ENCODE results near the gene FLCN. TPM values are rescaled to one million over a fixed set of nuclear protein-coding genes. Genes with fewer than 3 reads are reported as not detected.
A peak's percentile ranks its signal among the peaks of the same experiment; 100 is the strongest.

The FLCN gene
- total RNA-seq, 3 donors from 2014 or later = 52.8 to 64.5 (median 57.1) TPM

DNA sequence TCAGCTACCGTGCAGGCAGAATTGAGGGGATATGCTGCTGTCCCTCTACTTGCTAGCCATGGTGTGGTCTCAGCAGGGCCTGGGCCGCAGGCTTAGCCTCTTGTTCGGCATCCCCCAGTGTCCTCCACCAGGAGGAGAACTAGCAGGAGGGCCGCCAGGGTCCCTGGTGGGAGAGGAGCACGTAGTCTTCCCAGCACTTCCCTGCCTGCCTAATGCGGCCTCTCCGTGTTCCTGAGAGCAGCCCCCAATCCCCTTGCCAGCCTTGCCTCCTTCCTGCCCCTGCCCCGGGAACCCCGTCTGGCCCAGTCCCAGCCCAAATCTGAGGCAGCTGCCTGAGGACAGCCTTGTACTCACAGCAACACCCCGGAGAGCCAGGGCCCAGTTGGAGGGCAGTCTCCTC lies 69.0 kb downstream of the FLCN start:
- TF ChIP-seq, protein P1, sequence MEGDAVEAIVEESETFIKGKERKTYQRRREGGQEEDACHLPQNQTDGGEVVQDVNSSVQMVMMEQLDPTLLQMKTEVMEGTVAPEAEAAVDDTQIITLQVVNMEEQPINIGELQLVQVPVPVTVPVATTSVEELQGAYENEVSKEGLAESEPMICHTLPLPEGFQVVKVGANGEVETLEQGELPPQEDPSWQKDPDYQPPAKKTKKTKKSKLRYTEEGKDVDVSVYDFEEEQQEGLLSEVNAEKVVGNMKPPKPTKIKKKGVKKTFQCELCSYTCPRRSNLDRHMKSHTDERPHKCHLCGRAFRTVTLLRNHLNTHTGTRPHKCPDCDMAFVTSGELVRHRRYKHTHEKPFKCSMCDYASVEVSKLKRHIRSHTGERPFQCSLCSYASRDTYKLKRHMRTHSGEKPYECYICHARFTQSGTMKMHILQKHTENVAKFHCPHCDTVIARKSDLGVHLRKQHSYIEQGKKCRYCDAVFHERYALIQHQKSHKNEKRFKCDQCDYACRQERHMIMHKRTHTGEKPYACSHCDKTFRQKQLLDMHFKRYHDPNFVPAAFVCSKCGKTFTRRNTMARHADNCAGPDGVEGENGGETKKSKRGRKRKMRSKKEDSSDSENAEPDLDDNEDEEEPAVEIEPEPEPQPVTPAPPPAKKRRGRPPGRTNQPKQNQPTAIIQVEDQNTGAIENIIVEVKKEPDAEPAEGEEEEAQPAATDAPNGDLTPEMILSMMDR (IDR thresholded peaks at IDR 0.05) = no peak
- intact Hi-C loops (cut with DNase I, micrococcal nuclease) = no loop called here
- no peaks in the 10 kb centered on the region for H3K4me1 ChIP-seq (ENCODE audit: low read depth)
- no peak overlapping the region for H3K4me3 ChIP-seq
- no peaks in the 10 kb centered on the region for H3K9me3 ChIP-seq
- ATAC-seq = no peak
- no peak for DNase-seq
- H3K36me3 ChIP-seq (ENCODE audit: low read depth) = peaks cover 3% of the 10 kb centered on the region

DNA sequence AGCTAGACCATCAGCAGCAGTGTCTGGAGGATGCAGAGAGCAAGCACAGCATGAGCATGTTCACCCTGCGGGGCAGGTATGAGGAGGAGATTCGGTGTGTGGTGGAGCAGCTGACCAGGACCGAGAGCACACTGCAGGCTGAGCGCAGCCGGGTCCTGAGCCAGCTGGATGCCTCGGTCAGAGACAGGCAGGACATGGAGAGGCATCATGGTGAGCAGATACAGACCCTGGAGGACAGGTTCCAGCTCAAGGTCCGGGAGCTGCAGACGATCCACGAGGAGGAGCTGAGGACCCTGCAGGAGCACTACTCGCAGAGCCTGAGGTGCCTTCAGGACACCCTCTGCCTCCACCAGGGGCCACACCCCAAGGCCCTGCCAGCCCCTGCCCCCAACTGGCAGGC lies 69.6 kb downstream of the FLCN start:
- Histone ChIP-seq H3K36me3 (ENCODE audit: low read depth) (no peaks in the 10 kb centered on the region), H3K4me1 (ENCODE audit: low read depth) (no peaks in the 10 kb centered on the region), H3K9me3 (no peaks in the 10 kb centered on the region), H3K4me3 (no peak overlapping the region)
- intact Hi-C loops (cut with DNase I, micrococcal nuclease) = no loop called here
- no peak for ATAC-seq
- TF ChIP-seq, protein P1 (IDR thresholded peaks at IDR 0.05) = no peak
- no peak for DNase-seq

DNA sequence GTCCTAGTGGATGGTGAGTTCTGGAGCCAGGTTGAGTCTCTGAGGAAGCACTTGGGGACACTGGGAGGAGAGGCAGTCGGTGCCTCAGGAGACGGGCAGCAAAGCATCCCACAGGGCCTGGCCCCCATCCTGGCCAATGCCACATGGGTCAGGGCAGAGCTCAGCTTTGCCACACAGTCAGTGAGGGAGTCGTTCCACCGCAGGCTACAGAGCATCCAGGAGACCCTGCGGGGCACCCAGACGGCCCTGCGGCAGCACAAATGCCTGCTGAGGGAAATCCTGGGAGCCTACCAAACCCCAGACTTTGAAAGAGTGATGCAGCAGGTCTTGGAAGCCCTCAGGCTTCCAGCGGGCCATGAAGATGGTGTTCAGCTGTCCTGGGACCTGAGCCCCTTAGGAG lies 70.5 kb downstream of the FLCN start:
- intact Hi-C loops (cut with DNase I, micrococcal nuclease) = no loop called here
- Histone ChIP-seq H3K4me3 (no peak overlapping the region), H3K4me1 (ENCODE audit: low read depth) (no peaks in the 10 kb centered on the region), H3K36me3 (ENCODE audit: low read depth) (no peaks in the 10 kb centered on the region), H3K9me3 (no peaks in the 10 kb centered on the region)
- DNase-seq (no peak), ATAC-seq (no peak)
- TF ChIP-seq, protein P1 (IDR thresholded peaks at IDR 0.05) = no peak

DNA sequence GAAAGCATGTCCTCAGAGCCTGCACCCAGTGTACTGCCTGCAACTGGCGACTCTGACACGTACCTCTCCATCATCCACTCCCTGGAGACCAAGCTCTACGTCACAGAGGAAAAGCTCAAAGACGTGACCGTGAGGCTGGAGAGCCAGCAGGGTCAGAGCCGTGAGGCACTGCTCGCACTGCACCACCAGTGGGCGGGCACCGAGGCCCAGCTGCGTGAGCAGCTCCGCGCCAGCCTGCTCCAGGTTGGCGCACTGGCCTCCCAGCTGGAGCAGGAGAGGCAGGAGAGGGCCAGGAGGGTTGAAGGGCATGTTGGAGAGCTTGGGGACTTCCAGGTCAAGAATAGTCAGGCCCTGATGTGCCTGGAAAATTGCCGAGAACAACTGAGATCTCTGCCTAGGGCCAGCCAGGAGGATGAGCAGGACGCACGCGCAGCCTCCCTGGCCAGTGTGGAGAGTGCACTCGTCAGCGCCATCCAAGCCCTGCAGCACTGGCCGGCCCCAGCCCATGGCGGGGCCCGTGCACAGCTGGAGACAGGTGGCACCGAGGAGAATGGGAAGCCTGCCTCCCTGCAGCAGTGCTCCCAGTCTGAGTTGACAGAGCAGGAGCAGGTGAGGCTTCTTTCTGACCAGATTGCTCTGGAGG lies 71.2 kb downstream of the FLCN start:
- no peaks in the 10 kb centered on the region for H3K4me1 ChIP-seq (ENCODE audit: low read depth)
- TF ChIP-seq, protein P1 (IDR thresholded peaks at IDR 0.05) = no peak
- DNase-seq = peak in 1 of 3 donors; percentile 28
- H3K9me3 ChIP-seq = no peaks in the 10 kb centered on the region
- intact Hi-C loops (cut with DNase I, micrococcal nuclease) = no loop called here
- no peaks in the 10 kb centered on the region for H3K36me3 ChIP-seq (ENCODE audit: low read depth)
- no peak for ATAC-seq
- no peak overlapping the region for H3K4me3 ChIP-seq

DNA sequence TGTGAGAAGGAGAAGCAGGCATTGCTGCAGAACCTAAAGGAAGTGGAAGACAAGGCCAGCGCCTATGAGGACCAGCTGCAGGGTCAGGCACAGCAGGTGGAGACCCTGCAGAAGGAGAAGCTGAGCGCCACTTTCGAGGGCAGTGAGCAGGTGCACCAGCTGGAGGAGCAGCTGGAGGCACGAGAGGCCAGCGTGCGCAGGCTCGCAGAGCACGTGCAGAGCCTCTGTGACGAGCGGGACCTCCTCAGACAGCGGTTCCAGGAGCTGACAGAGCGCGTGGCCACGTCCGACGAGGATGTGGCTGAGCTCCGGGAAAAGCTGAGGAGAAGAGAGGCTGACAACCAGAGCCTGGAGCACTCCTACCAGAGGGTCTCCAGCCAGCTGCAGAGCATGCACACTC lies 72.3 kb downstream of the FLCN start:
- ATAC-seq (no peak), DNase-seq (no peak)
- TF ChIP-seq, protein P1 (IDR thresholded peaks at IDR 0.05) = no peak
- Histone ChIP-seq H3K36me3 (ENCODE audit: low read depth) (no peaks in the 10 kb centered on the region), H3K9me3 (no peaks in the 10 kb centered on the region), H3K4me3 (no peak overlapping the region), H3K4me1 (ENCODE audit: low read depth) (no peaks in the 10 kb centered on the region)
- intact Hi-C loops (cut with DNase I, micrococcal nuclease) = no loop called here

DNA sequence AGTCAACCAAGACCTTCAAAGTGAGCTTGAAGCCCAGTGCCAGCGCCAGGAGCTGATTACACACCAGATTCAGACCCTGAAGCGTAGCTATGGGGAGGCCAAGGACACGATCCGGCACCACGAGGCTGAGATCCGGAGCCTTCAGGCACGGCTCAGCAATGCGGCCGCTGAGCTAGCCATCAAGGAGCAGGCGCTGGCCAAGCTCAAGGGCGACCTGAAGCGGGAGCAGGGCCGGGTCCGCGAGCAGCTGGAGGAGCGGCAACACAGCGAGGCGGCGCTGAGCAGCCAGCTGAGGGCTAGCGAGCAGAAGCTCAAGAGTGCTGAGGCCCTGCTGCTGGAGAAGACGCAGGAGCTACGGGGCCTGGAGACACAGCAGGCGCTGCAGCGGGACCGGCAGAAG lies 72.8 kb downstream of the FLCN start:
- TF ChIP-seq, protein P1 (IDR thresholded peaks at IDR 0.05) = no peak

More for the DNA sequence above, 72.8 kb downstream of the FLCN start:
- intact Hi-C loops (cut with DNase I, micrococcal nuclease) = no loop called here
- no peak overlapping the region for H3K4me3 ChIP-seq
- no peaks in the 10 kb centered on the region for H3K9me3 ChIP-seq
- no peaks in the 10 kb centered on the region for H3K4me1 ChIP-seq (ENCODE audit: low read depth)
- H3K36me3 ChIP-seq (ENCODE audit: low read depth) = peaks cover under 1% of the 10 kb centered on the region
- DNase-seq (no peak), ATAC-seq (no peak)
